Endometrial microvascular endothelial cells (primary cell): ENCODE data around the gene CFAP74. TPM values are rescaled to one million over a fixed set of nuclear protein-coding genes. Genes with fewer than 3 reads are reported as not detected.

Source experiments
- in situ Hi-C: cut with HindIII; loops from 2 replicates; pipeline ENCODE4 v1.10.0; 2017; ENCODE audit warnings: low sequenced_read_pairs, low pct_unique_long_range_greater_than_20kb; ENCODE audit errors: inconsistent ontology term
- total RNA-seq: library from RNA; depleted of rRNA; stranded (reverse); fragments of >200 nt; gene quantifications from one replicate; pipeline ENCODE4 v1.2.3, GENCODE V29; 2015; ENCODE audit errors: inconsistent ontology term

CFAP74 gene
- total RNA-seq, 1 donor from 2014 or later: not detected

DNA sequence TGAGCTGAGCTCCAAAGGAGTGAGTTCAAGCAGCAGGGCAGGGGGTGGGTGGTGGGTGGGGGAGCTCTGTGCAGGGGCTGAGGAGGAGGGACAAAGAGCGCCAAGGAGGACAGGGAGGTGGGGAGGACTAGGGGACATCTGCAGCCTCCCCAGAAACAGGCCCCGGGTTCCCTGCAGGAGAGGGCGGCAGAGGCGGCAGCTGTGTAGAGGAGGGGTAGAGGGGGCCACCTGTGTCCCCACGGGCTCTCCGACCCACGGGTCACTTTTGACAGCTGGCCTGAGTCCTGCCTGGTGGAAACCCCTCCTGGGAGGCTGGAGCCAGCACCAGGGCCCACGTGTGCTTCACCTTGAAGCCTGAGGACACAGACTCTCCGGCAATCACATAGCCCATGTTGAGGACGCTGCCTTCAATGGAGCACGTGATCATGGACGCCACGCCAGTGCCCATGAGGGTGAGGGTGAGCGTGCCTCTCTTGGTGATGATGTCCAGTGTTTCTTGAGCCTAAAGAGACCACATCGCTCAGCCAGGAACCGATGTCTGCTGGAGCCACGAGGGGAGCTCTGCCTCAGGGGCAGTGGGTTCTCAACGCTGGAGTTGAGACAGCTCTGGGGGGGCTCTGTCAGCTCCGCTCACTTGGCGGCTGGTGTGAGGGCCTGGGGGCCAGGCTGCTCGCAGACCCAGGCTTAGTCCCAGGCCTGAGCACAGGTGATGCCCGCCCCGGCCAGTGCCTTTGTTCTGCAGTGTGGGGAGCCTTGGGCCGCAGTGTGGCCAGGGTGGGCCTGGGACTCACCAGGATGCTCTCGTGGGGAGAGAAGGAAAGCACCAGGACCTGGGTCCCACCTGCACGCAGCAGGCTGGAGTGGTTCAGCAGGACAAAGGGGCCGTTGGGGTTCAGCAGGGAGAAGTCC is 77.9 kb downstream of the CFAP74 start:
- in situ Hi-C loops: loop anchor here (25.0 kb wide), 1 partner anchor 237 kb away; no protein-coding TSS in a partner anchor

DNA sequence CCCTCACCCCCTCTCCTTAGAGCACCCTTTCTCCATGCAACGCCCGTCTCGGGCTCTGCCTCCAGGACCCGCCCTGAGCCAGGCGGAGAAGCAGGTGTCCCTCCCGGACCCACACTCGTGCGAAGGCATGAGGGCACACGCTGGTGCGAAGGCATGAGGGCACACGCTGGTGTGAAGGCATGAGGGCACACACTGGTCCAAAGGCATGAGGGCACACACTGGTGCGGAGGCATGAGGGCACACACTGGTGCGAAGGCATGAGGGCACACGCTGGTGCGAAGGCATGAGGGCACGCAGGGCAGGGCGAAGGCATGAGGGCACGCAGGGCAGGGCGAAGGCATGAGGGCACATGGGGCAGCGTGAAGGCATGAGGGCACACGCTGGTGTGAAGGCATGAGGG is 78.7 kb downstream of the CFAP74 start:
- in situ Hi-C loops: loop anchor here (25.0 kb wide), 1 partner anchor 237 kb away; no protein-coding TSS in a partner anchor

DNA sequence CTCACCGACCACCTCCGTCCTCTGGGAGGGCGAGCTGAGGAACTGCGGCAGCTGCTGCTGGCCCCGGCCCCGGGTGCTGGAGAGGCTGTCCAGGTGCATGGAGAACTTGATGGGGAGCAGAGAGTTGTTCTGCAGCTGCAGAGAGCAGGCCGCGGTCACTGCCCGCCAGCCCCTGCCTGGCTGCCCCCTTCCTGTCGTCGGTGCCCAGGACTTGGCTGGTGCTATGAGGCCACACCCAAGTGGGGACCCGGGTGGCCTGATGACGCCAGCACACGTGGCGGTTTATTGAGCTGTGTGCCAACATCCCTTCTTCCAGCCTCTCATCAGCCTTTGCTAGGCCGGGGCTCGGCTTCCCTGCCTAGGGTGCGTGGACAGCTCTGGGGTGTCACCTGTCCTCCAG is 79.2 kb downstream of the CFAP74 start:
- in situ Hi-C loops: no loop called here

DNA sequence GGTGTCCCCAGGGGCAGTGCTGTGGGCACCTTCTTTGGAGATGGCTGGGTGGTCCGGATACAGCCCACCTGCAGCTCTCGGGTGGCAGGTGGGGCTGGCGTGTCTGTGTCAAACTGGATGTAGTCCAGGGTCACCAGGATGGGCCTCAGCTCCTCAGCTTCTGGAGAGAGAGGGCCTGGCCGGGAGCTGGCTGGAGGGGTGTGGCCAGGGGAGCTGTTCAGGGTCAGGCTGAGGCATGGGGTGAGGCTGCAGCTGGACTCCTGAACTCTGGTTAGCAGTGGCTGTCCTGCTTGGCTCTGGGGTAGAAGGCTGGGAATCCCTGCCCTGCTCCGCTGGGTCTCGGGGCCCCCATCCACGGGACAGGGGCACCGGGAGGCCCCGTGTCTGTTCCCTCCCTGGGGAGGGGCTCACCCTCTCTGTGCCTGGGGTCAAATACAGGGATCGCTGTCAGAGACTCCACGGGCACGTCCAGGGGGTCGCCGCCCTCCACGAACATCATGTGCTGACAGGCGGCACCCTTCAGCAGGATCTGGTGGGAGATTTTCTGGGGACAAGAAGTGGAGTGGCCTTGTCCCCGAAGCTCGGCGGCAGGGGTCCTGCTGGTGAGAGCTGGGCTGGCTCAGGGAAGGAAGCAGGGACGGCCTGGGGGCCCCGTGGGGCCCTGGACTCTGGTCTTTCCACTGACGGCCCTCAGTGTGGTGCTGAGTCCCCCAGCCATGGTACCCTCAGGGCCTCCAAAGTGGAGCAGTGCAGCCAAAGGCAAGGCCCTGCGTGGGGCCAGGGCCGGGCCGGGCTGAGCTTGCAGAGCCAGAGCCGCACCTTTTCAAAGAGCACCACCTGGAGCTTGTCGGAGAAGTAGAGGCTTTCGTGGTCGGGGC is 80.4 kb downstream of the CFAP74 start:
- in situ Hi-C loops: no loop called here

DNA sequence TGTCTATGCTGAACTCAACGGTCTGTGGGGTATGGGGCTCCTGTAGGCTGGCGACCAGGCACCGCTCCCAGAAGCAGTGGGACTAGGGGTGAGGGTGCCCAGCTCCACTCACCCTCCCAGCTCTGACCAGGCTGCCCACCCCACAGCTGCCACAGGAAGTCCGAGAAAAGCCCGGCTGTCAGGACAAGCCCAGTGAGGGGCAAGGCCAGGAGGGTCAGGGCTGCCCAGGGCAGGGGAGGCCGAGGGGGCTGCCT is 81.0 kb downstream of the CFAP74 start:
- in situ Hi-C loops: no loop called here

DNA sequence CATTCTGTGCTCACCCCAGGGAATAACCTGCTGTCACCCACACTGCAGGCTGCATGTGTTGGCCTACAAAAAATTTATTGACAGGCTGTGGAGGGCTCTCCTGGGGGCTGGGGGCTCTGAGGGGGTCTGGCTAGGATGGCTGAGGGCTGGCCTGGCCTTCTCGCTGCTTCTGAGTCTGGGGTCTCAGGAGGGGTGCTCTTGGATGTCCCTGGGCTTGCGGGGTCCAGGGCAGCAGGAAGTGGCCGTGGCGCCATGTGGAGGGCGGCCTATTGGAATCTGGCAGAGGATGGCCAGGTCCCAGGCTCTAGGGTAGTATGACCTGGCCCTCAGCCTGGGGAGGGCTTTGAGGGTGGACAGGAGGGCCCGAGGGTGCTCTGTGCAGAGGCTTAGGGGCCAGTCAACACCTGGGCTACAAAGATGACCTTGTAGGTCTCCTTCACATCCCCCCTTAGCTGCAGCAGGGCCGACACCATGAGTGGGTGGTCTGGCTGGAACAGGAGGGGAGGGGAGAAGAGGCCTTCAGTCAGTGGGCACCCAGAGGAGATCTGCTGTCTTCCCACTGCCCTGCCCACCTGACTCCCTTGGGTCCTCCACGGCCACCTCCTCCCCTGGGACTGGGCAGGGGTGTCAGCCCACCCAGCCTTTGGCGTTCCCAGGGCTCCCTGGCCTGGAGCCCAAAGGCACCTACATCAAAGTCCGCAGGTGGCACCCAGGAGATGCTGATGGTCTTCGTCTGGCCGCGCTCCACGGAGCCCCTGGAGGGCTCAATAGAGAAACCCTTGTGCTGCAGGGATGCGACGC is 81.5 kb downstream of the CFAP74 start:
- in situ Hi-C loops: no loop called here

DNA sequence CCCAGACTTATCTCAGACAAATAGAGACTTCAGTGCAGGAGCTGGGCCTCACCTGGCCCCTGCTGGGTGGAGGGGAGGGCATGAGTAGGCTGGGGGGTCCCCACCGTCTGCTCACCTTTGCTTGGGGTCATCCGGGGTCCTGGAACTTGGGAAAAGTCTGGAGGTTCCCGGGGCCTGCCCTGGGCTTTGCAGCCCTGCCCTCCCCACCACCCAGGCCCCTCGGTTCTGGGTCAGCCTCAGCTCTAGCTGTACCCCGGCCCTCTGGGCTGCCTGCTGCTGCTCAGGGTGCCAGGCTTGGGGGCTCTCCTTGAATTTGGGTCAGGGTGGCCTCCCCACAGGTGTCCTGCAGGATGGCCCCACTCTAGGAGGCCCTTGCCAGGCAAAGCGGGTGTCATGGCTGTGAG is 82.1 kb downstream of the CFAP74 start:
- in situ Hi-C loops: no loop called here

DNA sequence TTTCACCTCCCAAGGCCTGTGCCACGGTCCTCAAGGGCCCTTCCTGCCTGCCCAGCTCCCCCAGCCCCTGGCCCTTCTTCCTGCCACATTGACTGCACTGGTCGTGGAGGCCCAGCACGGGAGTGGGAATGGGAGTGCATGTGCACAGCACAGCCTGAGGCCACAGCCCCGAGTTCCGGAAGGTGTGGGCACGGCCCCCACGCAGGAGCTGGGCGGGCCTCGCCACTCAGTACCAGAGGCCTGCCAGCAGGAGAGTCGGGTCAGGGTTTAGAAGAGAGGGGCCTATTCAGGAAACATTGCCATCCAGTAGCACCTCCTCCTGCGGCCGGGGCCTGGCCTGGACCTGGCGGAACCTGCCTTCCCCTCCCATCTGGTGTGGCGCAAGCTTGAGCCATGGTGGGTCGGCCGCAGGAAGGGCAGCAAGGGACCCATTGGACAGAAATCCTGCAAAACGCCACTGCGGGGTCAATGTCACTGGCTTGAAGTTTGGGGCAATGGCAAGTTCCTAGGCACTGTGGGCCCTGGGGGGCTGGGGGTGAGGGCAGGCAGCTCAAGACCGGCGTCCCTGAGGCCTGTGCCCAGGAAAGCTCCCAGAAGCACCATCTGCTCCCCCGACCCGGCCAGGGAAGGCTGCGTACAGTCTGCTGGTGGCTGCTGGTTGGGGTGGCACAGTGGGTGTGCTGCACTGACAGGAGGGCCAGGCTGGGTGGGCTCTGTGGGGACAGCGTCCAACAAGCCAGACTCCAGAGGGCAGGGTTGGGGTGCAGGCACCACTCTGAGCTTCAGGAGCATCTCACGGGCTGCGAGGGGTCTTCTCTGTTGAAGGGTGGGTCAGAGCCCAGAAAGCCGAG is 82.8 kb downstream of the CFAP74 start:
- in situ Hi-C loops: no loop called here

DNA sequence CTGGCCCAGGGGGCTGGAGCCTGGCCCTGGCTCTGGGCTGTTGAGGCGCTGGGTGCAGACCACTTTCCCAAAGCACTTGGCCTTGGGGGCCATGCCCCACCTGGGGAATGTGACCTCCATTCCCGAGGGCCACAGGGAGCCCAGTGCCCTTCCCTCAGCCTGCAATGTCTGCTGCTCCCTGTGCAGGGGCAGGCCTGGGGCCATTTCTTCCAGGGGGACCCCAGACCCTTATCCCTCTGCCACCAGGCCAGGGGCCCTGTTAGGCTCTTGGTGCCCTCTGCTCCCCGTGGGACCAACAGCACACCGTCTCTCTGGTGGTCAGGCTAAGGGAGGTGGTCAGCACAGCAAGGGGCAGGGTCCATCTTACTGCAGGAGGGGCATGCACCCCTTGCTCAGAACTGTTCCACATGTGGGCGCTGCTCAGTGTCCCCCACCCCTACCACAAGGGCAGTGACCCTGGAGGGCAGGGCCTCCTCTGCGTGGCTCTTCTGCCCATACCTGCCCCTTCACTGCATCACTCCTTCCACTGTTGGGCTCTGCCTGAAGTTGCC is 83.5 kb downstream of the CFAP74 start:
- in situ Hi-C loops: no loop called here

DNA sequence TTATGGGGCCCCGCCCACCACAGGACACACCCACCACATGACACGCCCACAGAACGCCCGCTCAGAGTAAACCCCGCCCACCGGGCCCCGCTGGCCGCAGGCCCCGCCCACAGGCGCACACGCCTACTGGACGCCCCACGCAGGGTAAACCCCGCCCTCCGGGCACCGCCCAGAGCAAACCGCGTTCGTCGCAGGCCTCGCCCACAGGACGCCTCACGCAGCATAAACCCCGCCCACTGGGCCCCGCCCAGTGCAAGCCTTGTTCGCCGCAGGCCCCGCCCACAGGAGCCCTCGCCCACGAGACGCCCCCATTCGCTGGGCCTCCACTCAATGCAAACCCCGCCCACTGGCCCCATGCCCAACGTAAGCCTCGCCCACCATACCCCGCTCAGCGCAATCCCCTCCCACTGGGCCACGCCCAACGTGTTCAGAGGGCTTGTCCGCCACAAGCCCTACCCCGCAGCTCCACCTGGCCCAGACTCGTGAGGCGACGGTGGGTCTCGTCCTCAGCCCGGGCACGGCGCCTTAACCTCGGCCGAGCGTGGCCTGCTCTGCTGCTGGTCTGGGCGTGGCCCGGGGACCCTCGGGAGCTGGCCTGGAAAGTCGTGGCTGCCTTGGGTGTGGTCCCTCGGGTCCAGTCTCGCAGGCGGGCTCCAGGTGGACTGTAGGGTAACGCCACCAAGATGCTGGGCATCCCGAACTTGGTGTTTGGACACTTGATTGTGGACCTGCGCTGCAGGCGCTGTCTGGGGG is 84.1 kb downstream of the CFAP74 start:
- in situ Hi-C loops: no loop called here

DNA sequence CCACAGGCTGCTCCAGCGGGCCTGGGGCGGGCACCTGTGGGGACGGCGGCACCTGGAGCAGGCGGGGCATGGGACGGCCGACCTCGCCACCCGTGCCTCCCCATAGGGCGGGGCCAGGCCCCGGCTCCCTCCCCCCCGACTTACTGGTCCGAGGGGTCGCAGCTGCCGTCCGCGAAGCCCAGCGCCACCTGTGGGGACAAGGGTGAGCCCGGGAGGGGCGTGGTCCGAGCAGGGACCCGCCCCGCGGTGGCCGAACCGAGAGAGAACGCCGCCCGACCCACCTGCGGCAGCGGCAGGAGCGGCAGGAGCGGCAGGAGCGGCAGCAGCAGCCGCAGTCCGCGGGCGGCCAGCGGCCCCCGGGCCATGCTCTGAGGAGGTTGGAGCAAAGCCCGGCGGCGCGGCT is 84.7 kb downstream of the CFAP74 start, which contains the start of gene TMEM52:
Gene TMEM52 (minus strand): TSS at position 379 of the 403 bp plus-strand sequence. CDS start 14 bp downstream, at position 365.
- in situ Hi-C loops: no loop called here

DNA sequence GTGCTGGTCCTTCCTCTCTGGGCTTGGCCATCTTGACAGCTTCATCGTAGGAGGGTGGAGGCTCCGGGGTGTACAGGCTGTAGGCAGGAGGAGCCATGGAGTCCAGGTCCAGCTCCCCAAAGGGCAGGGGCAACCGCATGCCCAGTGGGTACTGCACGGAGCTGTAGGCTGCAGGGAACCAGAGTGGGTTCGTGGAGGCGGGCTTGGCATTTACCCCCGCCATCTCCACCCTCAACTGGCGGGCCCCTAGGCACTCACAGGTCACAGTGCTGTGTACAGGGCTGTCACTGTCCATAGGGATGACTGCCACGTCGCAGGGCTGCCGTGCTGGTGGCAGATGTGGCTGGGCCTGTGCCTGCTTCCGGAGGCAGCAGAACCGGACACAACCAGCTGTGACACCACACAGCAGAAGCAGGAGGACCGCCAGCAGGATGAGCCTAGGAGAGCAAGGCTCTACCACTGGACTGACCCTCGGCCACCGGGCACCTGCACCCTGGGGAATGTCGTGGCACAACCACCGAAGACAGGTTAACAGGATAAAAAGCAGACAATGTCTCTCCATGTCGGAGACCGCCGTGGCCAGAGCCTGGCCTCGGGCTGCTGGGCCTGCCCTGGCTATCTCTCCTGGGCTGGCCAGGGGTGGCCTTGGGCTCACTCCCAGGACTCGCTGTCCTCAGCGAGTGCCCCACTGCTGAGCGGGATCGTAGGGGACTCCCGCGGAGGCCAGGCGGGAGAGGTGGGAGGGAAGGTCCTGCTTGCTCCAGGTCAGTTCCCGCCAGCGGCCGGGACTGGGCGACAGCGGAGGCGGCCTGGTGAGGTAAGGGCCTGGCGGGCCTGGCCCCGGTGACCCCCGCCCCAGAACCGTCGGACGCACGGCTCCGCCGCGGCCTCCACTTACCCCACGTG is 85.3 kb downstream of the CFAP74 start:
- in situ Hi-C loops: no loop called here

DNA sequence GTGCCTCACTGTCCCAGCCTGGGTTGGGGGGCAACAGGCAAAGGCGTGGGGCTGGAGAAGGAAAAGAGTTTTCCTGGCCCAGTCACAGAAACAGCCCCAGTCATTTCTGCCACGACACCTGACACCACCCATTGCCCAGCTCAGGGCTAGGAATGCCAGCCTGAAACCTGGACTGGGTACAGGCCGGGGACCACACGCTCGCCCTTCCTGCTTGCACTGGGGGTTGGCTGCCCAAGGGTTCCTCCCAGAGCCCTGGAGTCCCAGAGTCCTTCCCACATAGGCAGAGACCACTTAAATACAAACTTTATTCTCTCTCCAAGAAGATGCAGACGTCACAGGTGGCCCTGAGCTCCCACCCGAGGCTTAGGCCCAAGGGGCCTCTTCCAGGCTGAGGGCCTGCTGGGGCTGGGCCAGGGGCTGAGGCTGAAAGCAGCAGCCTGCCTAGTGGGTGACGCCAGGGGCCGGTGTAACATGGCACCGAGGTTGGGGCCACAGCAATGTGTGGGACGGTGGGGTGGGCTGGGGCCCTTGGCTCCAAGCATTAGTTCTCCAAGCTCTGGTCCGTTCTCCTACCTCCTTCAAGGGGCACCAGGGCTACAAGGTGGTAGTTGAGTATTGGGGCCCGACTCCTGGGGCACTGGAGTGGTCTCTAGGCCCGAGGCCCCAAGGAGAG is 86.1 kb downstream of the CFAP74 start:
- in situ Hi-C loops: no loop called here

DNA sequence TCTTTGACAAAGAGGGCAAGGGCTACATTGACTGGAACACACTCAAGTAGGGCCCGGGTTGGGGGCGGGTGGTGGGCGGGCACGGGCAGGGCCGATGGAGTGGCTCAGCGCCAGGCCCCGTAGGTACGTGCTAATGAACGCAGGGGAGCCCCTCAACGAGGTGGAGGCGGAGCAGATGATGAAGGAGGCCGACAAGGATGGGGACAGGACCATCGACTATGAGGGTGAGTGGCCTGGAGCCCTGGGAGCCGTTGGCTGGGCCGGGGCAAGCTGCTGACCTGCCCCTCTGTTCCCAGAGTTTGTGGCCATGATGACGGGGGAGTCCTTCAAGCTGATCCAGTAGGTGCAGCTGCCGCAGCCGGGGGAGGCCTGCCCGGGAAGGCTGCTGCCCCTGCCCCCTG is 86.7 kb downstream of the CFAP74 start:
- in situ Hi-C loops: no loop called here

DNA sequence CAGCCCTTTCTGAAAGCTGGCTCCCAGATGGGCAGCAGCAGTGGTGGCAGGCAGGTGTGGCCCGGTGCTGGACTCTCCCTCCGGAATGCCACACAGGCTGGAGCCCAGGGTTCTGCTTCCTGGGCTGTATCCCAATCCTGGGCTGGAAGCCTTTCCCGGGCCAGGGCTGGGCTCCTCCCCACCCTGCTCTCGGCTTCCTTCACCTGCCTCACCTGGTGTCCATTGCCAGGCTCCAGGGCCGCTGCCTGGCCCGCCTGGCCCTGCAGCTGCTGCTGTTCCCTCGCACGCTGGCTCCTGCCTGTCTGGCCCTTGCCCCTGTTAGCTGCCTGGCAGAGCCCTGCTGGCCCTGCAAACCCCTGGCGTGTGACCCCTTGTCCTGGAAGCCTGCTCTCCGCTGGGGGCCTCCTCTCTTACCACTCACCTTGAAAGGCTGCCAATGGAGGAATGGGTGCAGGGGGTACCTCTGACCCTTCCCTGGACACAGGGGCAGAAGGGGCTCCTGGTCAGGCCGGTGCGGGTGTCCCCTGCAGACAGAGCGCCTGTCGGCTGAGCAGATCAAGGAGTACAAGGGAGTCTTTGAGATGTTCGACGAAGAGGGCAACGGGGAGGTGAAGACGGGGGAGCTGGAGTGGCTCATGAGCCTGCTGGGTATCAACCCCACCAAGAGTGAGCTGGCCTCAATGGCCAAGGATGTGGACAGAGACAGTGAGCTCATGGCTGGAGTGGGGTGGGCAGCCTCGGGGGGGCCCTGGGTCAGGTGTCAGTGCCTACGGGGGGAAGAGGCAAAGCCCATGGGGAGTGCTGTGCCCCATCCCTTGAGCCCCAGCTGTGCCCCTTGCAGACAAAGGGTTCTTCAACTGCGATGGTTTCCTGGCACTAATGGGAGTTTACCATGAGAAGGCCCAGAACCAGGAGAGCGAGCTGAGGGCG is 87.4 kb downstream of the CFAP74 start:
- in situ Hi-C loops: no loop called here
